ENCODE results near the gene SPATA7. TPM values are rescaled to one million over a fixed set of nuclear protein-coding genes. Genes with fewer than 3 reads are reported as not detected.

The SPATA7 gene
- total RNA-seq, 1 experiment from 2014 or later = 2.3 TPM

DNA sequence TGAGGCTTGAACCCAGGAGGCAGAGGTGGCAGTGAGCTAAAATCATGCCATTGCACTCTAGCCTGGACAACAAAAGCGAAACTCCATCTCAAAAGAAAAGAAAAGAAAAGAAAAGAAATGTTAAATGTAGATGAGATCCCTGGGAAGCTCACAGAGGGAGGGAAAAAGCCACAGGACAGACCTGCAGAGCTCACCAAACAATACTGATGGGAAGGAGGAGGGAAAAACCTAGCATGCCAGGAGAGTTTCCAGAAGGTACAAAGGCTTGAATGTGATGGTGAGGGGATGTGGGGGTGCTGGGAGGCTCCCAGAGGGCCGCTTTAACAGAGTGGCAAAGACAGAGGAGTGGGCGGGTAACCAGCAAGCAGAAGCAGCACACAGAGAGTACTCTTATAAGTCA is 97.1 kb downstream of the SPATA7 start:
- DNase-seq (ENCODE audit: low spot score) = no peak

Other genes starting within 250 kb of the SPATA7 start
- not detected in 2 replicates for gene KCNK10, start 62.4 kb upstream of the SPATA7 start, total RNA-seq (2014; rRNA removed; shearing (Covaris generic))
- 2.1 and 3.3 TPM in 2 replicates for gene PTPN21, start 169.3 kb downstream of the SPATA7 start, total RNA-seq (2014; rRNA removed; shearing (Covaris generic))
- 17.3 and 18.2 TPM in 2 replicates for gene ZC3H14, start 177.4 kb downstream of the SPATA7 start, total RNA-seq (2014; rRNA removed; shearing (Covaris generic))